CD4-positive, alpha-beta T cell treated with Interleukin-4 for 4 hours (primary cell): ENCODE data around the gene NAGPA.

ENCODE experiments used
- DNase-seq: peaks from one replicate; pipeline ENCODE4 v3.0.0-alpha.2; 2020

The NAGPA gene

GRCh38 chr16:5001571-5001970 lies 32.2 kb downstream of the NAGPA start:
- no peak for DNase-seq

- DNase-seq: no peak
These were observed 33.1 kb downstream of the NAGPA start for GRCh38 chr16:5000573-5001001.

- no peak for DNase-seq
These were observed 38.9 kb downstream of the NAGPA start for GRCh38 chr16:4994719-4995434.

- no peak for DNase-seq
These were observed 42.0 kb downstream of the NAGPA start for GRCh38 chr16:4991754-4992153.

GRCh38 chr16:4990415-4990814 lies 43.3 kb downstream of the NAGPA start:
- no peak for DNase-seq

GRCh38 chr16:4989391-4990006 lies 44.2 kb downstream of the NAGPA start:
- no peak for DNase-seq

- DNase-seq: no peak
These were observed 45.1 kb downstream of the NAGPA start for GRCh38 chr16:4988647-4989046.

GRCh38 chr16:4987580-4988374 lies 46.0 kb downstream of the NAGPA start:
- DNase-seq: no peak

GRCh38 chr16:4987250-4987579 lies 46.5 kb downstream of the NAGPA start:
- no peak for DNase-seq

GRCh38 chr16:4984174-4984990 lies 49.4 kb downstream of the NAGPA start:
- DNase-seq: no peak

GRCh38 chr16:4982056-4982867 lies 51.5 kb downstream of the NAGPA start:
- no peak for DNase-seq

GRCh38 chr16:4981473-4981872 lies 52.3 kb downstream of the NAGPA start:
- DNase-seq: no peak

- DNase-seq: no peak
These were observed 53.0 kb downstream of the NAGPA start for GRCh38 chr16:4980691-4981090.

GRCh38 chr16:4979736-4980660 lies 53.7 kb downstream of the NAGPA start:
- DNase-seq: no peak

- DNase-seq: no peak
These were observed 54.6 kb downstream of the NAGPA start for GRCh38 chr16:4979164-4979563.

- no peak for DNase-seq
These were observed 57.1 kb downstream of the NAGPA start for GRCh38 chr16:4976611-4977145.

- DNase-seq: no peak
These were observed 57.7 kb downstream of the NAGPA start for GRCh38 chr16:4976079-4976478.
